Measurements from ENCODE around the gene RANBP6.
"Not testable (repeated sequence)": the region's sequence is repeated elsewhere in the genome, so short reads cannot be mapped to it uniquely, and the experiment has no call there.

Gene RANBP6

GRCh38 chr9:6015278-6016157, at the start of gene RANBP6:
RANBP6 (minus strand) TSS chr9:6015624; CDS start chr9:6015607, 17 bp downstream.
- DNase-seq (ENCODE audit: low spot score), result peak; percentile 72

GRCh38 chr9:6063146-6063545, 47.7 kb upstream of the RANBP6 start:
- not testable (repeated sequence) for DNase-seq (ENCODE audit: low spot score)

- no peak for DNase-seq (ENCODE audit: low spot score)
Observed at GRCh38 chr9:6055666-6056065, 40.2 kb upstream of the RANBP6 start.

GRCh38 chr9:6055216-6055615, 39.8 kb upstream of the RANBP6 start:
- peak; percentile 5 for DNase-seq (ENCODE audit: low spot score)

GRCh38 chr9:6054280-6055099, 39.1 kb upstream of the RANBP6 start:
- DNase-seq (ENCODE audit: low spot score), result peak; percentile 12

- DNase-seq (ENCODE audit: low spot score), result no peak
Observed at GRCh38 chr9:6052293-6052919, 37.0 kb upstream of the RANBP6 start.

GRCh38 chr9:6051511-6051950, 36.1 kb upstream of the RANBP6 start:
- no peak for DNase-seq (ENCODE audit: low spot score)

- DNase-seq (ENCODE audit: low spot score), result no peak
Observed at GRCh38 chr9:6049798-6050197, 34.4 kb upstream of the RANBP6 start.

GRCh38 chr9:6048039-6048438, 32.6 kb upstream of the RANBP6 start:
- no peak for DNase-seq (ENCODE audit: low spot score)

GRCh38 chr9:6047020-6047419, 31.6 kb upstream of the RANBP6 start:
- DNase-seq (ENCODE audit: low spot score), result no peak

- DNase-seq (ENCODE audit: low spot score), result no peak
Observed at GRCh38 chr9:6045364-6045763, 29.9 kb upstream of the RANBP6 start.

GRCh38 chr9:6040077-6040476, 24.7 kb upstream of the RANBP6 start:
- no peak for DNase-seq (ENCODE audit: low spot score)

- no peak for DNase-seq (ENCODE audit: low spot score)
Observed at GRCh38 chr9:6036391-6036790, 21.0 kb upstream of the RANBP6 start.

- no peak for DNase-seq (ENCODE audit: low spot score)
Observed at GRCh38 chr9:6034954-6035353, 19.5 kb upstream of the RANBP6 start.

GRCh38 chr9:6029604-6030274, 14.3 kb upstream of the RANBP6 start:
- no peak for DNase-seq (ENCODE audit: low spot score)

- DNase-seq (ENCODE audit: low spot score), result peak; percentile 18
Observed at GRCh38 chr9:6024035-6024554, 8.7 kb upstream of the RANBP6 start.

- not testable (repeated sequence) for DNase-seq (ENCODE audit: low spot score)
Observed at GRCh38 chr9:6016975-6017374, 1.6 kb upstream of the RANBP6 start.

GRCh38 chr9:6014670-6015270, 654 bp downstream of the RANBP6 start:
- no peak for DNase-seq (ENCODE audit: low spot score)

GRCh38 chr9:6008169-6008979, 7.0 kb downstream of the RANBP6 start:
- DNase-seq (ENCODE audit: low spot score), result peak; percentile 65

- peak; percentile 34 for DNase-seq (ENCODE audit: low spot score)
Observed at GRCh38 chr9:6007770-6008168, 7.7 kb downstream of the RANBP6 start.
